Calu3 (cell line): ENCODE data around the gene RPS27L. TPM values are rescaled to one million over a fixed set of nuclear protein-coding genes. Genes with fewer than 3 reads are reported as not detected.

ENCODE experiments used
- BruUV-seq: library from RNA; stranded (reverse); fragments of 400-500 nt; replicated peaks from 2 replicates; lab custom pipeline; 2021; lab: Mats Ljungman, UMichigan
- CTCF ChIA-PET: fragments of 300-600 bp; sonication (Branson Sonifier 250); formaldehyde crosslinking; loops from one replicate; lab custom pipeline; 2022; ENCODE audit warnings: antibody characterized with exemption; lab: Charles Lee
- DNase-seq: peaks from one replicate; pipeline ENCODE4 v3.0.0; 2022
- H3K27ac Mint-ChIP-seq: one replicate; pipeline ENCODE4 v1.8.0; 2022; ENCODE audit warnings: mixed read lengths; ENCODE audit not compliant: unreplicated experiment
- H3K27me3 Mint-ChIP-seq: one replicate; pipeline ENCODE4 v1.8.0; 2022; ENCODE audit warnings: mixed read lengths; ENCODE audit not compliant: unreplicated experiment
- H3K36me3 Mint-ChIP-seq: one replicate; pipeline ENCODE4 v1.8.0; 2022; ENCODE audit warnings: mild to moderate bottlenecking, moderate library complexity, mixed read lengths; ENCODE audit not compliant: insufficient read depth, unreplicated experiment
- H3K4me1 Mint-ChIP-seq: one replicate; pipeline ENCODE4 v1.8.0; 2022; ENCODE audit warnings: mild to moderate bottlenecking, low read depth, mixed read lengths; ENCODE audit not compliant: unreplicated experiment
- H3K4me3 Mint-ChIP-seq: one replicate; pipeline ENCODE4 v1.8.0; 2022; ENCODE audit warnings: mild to moderate bottlenecking, low read depth, moderate library complexity, mixed read lengths; ENCODE audit not compliant: unreplicated experiment
- H3K9me3 Mint-ChIP-seq: one replicate; pipeline ENCODE4 v1.8.0; 2022; ENCODE audit warnings: low read depth, mixed read lengths; ENCODE audit not compliant: unreplicated experiment
- CTCF ChIP-seq: fragments of 200-600 bp; IDR thresholded peaks from one replicate; pipeline ENCODE4 v1.8.0; 2022; ENCODE audit warnings: antibody characterized with exemption; ENCODE audit not compliant: unreplicated experiment
- intact Hi-C: fragments of 100-400 bp; cut with micrococcal nuclease; formaldehyde crosslinking; loops from one replicate; pipeline ENCODE4 v1.10.0; 2022; ENCODE audit not compliant: unreplicated experiment
- total RNA-seq: library from RNA; stranded (reverse); gene quantifications from 2 replicates; pipeline ENCODE4 v1.2.3, GENCODE V29; 2022

The RPS27L gene
- total RNA-seq, 1 experiment from 2014 or later = 64.4 TPM

GRCh38 chr15:63121382-63122001, 35.8 kb downstream of the RPS27L start, which contains the start of gene LACTB:
LACTB (plus strand) TSS chr15:63121861; CDS start chr15:63121872, 11 bp downstream.
- CTCF ChIA-PET = no interaction called here
- H3K4me3 Mint-ChIP-seq = peak within 1 kb of the TSS; percentile 70
- intact Hi-C loops = loop anchor here (5.0 kb wide), 1 partner anchor 36 kb away; the partner anchor contains the start of gene RPS27L
- peaks cover 24% of the 10 kb centered on the region for H3K4me1 Mint-ChIP-seq
- peak within 1 kb of the TSS; percentile 66 for H3K27ac Mint-ChIP-seq
- BruUV-seq = no TSS peak
- H3K36me3 Mint-ChIP-seq = peaks cover 18% of the 10 kb centered on the region
- DNase-seq = peak; percentile 88
- no peak for TF ChIP-seq CTCF
- H3K27me3 Mint-ChIP-seq = no peaks in the 10 kb centered on the region
- peaks cover 11% of the 10 kb centered on the region for H3K9me3 Mint-ChIP-seq

- peaks cover 18% of the 10 kb centered on the region for H3K36me3 Mint-ChIP-seq
- no peak overlapping the region for H3K4me3 Mint-ChIP-seq
- no peak for TF ChIP-seq CTCF
- CTCF ChIA-PET = no interaction called here
- no TSS peak for BruUV-seq
- H3K9me3 Mint-ChIP-seq = peaks cover 11% of the 10 kb centered on the region
- no peaks in the 10 kb centered on the region for H3K27me3 Mint-ChIP-seq
- no peak overlapping the region for H3K27ac Mint-ChIP-seq
- no peak for DNase-seq
- intact Hi-C loops = no loop called here
- H3K4me1 Mint-ChIP-seq = peaks cover 24% of the 10 kb centered on the region
These were observed 38.4 kb downstream of the RPS27L start for GRCh38 chr15:63118854-63119253.

- Mint-ChIP-seq H3K36me3 (no peaks in the 10 kb centered on the region), H3K4me1 (peaks cover under 1% of the 10 kb centered on the region), H3K9me3 (peaks cover 8% of the 10 kb centered on the region), H3K27me3 (no peaks in the 10 kb centered on the region), H3K27ac (no peak overlapping the region), H3K4me3 (no peak overlapping the region)
- no peak for DNase-seq
- BruUV-seq = no TSS peak
- TF ChIP-seq CTCF = no peak
- CTCF ChIA-PET = interaction anchor here (0.7 kb wide), 2 partner anchors 11 to 388 kb away, joined by 4 read pairs; no protein-coding TSS in a partner anchor
- intact Hi-C loops = no loop called here
These were observed 42.8 kb downstream of the RPS27L start for GRCh38 chr15:63114465-63114864.

GRCh38 chr15:63112871-63113270, 44.4 kb downstream of the RPS27L start:
- TF ChIP-seq CTCF = no peak
- BruUV-seq = no TSS peak
- H3K36me3 Mint-ChIP-seq = no peaks in the 10 kb centered on the region
- no peak overlapping the region for H3K27ac Mint-ChIP-seq
- intact Hi-C loops = no loop called here
- peaks cover 17% of the 10 kb centered on the region for H3K4me1 Mint-ChIP-seq
- DNase-seq = no peak
- CTCF ChIA-PET = no interaction called here
- peaks cover 6% of the 10 kb centered on the region for H3K9me3 Mint-ChIP-seq
- H3K4me3 Mint-ChIP-seq = no peak overlapping the region
- no peaks in the 10 kb centered on the region for H3K27me3 Mint-ChIP-seq
